Neural cell (in vitro differentiated cells): ENCODE measurements around the gene FKBP2.

ENCODE experiments used
- EZH2 ChIP-seq: fragments of 200-600, 300-800 bp; shearing (Covaris generic), sonication (generic); IDR thresholded peaks from 2 replicates; pipeline ENCODE4 v1.6.1; 2014; ENCODE audit warnings: antibody characterized with exemption, low read length, borderline replicate concordance, mild to moderate bottlenecking; ENCODE audit not compliant: insufficient read depth, poor library complexity, severe bottlenecking
- POLR2AphosphoS5 ChIP-seq: IDR thresholded peaks from 2 replicates; pipeline ENCODE4 v1.6.1; 2012
- SMC3 ChIP-seq: fragments of 450-650 bp; conservative IDR thresholded peaks from 2 replicates; pipeline ENCODE4 v1.6.1; 2014; ENCODE audit warnings: antibody characterized with exemption, mild to moderate bottlenecking, moderate library complexity; ENCODE audit not compliant: poor library complexity
- TAF1 ChIP-seq: IDR thresholded peaks from 2 replicates; pipeline ENCODE4 v1.6.1; 2012; ENCODE audit warnings: low read depth
- TF ChIP-seq, protein P1 (sequence below): IDR thresholded peaks from 2 replicates; pipeline ENCODE4 v1.6.1; 2012; ENCODE audit warnings: borderline replicate concordance
- TF ChIP-seq, protein P2 (sequence below): fragments of 450-650 bp; IDR thresholded peaks from 2 replicates; pipeline ENCODE4 v1.5.1; 2014; ENCODE audit warnings: antibody characterized with exemption, mild to moderate bottlenecking, moderate library complexity; ENCODE audit not compliant: poor library complexity, severe bottlenecking

DNA sequence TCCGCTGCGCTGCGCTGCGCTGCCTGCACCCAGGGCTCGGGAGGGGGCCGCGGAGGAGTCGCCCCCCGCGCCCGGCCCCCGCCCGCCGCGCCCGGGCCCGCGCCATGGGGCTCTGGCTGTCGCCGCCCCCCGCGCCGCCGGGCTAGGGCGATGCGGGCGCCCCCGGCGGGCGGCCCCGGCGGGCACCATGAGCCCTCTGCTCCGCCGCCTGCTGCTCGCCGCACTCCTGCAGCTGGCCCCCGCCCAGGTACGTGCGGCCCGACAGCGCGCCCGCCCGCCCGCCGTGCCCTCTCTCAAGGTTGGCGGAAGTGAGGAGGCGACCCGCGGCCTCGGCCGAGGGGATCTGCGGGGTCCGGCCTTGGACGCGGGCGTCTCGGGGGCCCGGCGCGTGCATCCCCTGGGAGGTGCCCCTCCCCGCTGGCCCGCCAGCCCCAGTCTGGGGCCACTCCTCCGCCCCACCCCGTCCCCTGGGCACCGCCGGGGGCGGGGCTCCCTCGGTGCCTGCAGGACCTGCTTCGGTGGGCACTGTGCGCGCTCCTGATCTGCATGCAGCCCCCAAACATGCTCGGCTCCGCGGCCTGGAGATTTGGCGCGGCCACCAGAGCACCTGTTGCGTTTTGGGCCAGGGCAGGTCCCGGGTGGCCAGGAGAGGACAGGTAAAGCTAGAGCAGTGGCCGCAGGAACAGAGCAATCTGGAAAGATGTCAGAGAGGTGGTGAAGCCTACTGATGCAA lies 6.1 kb upstream of the FKBP2 start:
- TF ChIP-seq POLR2AphosphoS5 (no peak), EZH2 (no peak), SMC3 (no peak), TAF1 (no peak)
- TF ChIP-seq, protein P1, sequence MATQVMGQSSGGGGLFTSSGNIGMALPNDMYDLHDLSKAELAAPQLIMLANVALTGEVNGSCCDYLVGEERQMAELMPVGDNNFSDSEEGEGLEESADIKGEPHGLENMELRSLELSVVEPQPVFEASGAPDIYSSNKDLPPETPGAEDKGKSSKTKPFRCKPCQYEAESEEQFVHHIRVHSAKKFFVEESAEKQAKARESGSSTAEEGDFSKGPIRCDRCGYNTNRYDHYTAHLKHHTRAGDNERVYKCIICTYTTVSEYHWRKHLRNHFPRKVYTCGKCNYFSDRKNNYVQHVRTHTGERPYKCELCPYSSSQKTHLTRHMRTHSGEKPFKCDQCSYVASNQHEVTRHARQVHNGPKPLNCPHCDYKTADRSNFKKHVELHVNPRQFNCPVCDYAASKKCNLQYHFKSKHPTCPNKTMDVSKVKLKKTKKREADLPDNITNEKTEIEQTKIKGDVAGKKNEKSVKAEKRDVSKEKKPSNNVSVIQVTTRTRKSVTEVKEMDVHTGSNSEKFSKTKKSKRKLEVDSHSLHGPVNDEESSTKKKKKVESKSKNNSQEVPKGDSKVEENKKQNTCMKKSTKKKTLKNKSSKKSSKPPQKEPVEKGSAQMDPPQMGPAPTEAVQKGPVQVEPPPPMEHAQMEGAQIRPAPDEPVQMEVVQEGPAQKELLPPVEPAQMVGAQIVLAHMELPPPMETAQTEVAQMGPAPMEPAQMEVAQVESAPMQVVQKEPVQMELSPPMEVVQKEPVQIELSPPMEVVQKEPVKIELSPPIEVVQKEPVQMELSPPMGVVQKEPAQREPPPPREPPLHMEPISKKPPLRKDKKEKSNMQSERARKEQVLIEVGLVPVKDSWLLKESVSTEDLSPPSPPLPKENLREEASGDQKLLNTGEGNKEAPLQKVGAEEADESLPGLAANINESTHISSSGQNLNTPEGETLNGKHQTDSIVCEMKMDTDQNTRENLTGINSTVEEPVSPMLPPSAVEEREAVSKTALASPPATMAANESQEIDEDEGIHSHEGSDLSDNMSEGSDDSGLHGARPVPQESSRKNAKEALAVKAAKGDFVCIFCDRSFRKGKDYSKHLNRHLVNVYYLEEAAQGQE = no peak
- TF ChIP-seq, protein P2, sequence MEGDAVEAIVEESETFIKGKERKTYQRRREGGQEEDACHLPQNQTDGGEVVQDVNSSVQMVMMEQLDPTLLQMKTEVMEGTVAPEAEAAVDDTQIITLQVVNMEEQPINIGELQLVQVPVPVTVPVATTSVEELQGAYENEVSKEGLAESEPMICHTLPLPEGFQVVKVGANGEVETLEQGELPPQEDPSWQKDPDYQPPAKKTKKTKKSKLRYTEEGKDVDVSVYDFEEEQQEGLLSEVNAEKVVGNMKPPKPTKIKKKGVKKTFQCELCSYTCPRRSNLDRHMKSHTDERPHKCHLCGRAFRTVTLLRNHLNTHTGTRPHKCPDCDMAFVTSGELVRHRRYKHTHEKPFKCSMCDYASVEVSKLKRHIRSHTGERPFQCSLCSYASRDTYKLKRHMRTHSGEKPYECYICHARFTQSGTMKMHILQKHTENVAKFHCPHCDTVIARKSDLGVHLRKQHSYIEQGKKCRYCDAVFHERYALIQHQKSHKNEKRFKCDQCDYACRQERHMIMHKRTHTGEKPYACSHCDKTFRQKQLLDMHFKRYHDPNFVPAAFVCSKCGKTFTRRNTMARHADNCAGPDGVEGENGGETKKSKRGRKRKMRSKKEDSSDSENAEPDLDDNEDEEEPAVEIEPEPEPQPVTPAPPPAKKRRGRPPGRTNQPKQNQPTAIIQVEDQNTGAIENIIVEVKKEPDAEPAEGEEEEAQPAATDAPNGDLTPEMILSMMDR = peak; percentile 28
